Hippocampal formation (tissue), 2 donors: ENCODE measurements around the gene TACC3.
A peak's percentile ranks its signal among the peaks of the same experiment; 100 is the strongest.

Experiments
- DNase-seq, 2 donors: peaks; one replicate each; lab custom pipeline; 2025; lab: John Stamatoyannopoulos, UW

Gene TACC3

GRCh38 chr4:1723131-1723801 lies 1.9 kb downstream of the TACC3 start:
- DNase-seq, result no peak

DNA sequence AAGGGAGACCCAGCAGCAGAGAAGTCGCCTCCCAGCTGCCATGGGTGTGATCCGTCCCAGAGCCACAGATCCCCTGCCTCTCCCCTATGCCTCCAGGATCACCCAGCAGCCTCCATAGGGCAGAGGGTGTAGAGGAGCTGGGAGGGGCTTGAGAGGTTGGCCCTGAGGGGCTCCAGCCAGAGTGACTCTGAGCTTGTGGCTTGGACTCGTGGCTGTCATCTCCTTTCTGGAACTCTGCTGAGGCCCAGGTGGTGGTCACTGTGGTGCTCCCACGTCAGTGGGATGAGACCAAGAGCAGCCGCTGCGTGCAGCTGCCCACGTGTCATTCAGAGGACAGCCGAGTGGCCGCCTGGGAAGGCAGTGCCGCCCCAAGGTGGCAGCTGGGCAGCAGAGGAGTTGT lies 4.2 kb downstream of the TACC3 start:
- DNase-seq, result no peak

GRCh38 chr4:1726146-1726934 lies 5.0 kb downstream of the TACC3 start:
- peak; percentile 81 to 86 for DNase-seq

GRCh38 chr4:1727117-1728031 lies 6.1 kb downstream of the TACC3 start:
- peak in 1 of 2 donors; percentile 11 for DNase-seq

DNA sequence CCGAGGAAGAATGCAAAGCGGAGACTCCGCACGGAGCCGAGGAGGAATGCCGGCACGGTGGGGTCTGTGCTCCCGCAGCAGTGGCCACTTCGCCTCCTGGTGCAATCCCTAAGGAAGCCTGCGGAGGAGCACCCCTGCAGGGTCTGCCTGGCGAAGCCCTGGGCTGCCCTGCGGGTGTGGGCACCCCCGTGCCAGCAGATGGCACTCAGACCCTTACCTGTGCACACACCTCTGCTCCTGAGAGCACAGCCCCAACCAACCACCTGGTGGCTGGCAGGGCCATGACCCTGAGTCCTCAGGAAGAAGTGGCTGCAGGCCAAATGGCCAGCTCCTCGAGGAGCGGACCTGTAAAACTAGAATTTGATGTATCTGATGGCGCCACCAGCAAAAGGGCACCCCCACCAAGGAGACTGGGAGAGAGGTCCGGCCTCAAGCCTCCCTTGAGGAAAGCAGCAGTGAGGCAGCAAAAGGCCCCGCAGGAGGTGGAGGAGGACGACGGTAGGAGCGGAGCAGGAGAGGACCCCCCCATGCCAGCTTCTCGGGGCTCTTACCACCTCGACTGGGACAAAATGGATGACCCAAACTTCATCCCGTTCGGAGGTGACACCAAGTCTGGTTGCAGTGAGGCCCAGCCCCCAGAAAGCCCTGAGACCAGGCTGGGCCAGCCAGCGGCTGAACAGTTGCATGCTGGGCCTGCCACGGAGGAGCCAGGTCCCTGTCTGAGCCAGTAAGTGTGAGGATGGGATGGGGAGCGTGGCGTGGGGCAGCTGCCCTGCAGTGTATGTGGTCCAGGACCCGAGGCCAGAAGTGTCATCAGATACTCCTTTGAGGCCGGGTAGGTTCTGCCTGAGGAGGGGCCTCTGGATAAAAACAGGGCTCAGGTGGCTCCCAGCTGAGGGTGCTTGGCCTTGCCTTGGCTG lies 7.0 kb downstream of the TACC3 start:
- DNase-seq, result no peak

GRCh38 chr4:1730532-1731135 lies 9.3 kb downstream of the TACC3 start:
- no peak for DNase-seq

GRCh38 chr4:1731180-1731579 lies 9.9 kb downstream of the TACC3 start:
- no peak for DNase-seq

DNA sequence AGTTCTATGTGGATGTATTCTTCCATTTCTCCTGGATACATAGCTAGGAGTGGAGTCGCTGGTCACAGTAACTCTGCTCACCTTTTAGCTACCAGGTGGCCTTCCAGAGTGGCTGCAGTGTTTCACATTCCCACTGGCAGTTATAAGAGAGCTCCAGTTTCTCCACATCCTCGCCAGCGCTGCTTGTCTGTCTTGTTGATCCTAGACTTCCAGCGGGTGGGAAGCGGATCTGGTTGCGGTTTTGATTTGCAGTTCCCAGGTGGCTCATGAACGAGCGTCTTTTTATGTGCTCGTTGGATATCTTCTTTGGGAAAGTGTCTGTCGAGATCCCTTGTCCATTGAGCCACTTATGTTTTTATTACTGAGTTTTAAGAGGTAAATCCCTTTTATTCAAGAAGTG lies 11.6 kb downstream of the TACC3 start:
- no peak for DNase-seq

GRCh38 chr4:1735215-1735614 lies 13.9 kb downstream of the TACC3 start:
- DNase-seq, result no peak

GRCh38 chr4:1736812-1737211 lies 15.5 kb downstream of the TACC3 start:
- no peak for DNase-seq

DNA sequence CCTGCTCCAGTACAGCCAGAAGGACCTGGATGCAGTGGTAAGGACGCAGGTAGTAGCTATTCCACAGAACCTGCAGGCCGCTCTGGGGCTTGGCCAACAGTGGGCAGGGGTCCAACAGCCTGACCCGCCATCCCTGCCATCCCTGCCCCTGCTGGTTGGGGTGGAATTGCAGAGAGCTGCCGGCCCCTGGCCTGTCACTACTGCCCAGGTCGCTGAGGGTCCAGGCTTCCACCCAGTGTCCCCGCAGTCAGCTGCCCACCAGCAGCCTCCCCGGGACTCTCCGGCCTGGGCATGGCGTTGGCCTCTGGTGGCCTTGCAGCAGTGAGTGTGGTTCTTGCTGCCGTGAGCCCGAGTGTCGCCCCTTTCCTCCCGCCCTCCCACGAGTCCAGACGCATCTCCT lies 16.3 kb downstream of the TACC3 start:
- DNase-seq, result no peak

GRCh38 chr4:1738410-1738809 lies 17.1 kb downstream of the TACC3 start:
- no peak for DNase-seq

DNA sequence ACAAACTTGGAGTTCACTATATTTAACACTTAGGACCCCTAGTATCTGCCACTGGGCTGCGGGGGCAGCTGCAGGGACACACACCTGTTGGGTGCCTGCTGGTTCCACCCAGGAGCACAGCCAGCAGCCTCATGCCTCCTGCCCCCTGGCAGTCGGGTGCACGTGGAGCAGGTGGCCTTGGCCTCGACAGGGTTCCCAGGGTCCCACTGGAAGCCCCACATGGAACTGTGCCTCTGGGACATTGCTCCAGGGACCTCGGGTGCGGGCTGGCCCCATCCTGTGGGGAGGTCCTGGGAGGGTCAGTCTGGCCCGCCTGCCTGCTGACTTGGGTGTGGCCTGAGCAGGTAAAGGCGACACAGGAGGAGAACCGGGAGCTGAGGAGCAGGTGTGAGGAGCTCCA lies 18.0 kb downstream of the TACC3 start:
- DNase-seq, result no peak

DNA sequence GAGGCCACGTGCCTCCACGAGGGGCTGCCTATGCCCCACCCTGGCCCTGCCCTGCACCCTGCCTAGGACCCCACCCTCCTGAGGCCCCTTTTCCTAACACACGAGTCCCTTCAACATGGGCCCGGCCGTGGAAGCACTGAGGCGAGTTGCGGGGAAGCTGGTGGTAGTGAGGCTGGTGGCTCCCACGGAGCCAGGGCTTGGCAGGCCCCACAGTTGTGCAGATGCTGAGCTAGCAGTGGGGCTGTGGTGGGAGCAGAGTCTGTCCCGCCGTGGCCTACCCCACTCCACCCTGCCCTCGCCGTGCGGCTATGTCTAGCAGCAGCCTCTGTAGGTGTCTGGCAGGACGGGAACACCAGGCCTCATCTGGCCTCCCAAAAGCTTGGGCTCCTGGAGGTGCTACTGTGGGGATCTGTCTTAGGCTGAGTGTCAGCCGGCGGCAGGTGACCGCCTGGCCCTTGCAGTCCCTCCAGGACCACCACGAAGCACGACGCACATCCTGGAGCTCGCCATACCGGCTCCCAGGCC lies 18.8 kb downstream of the TACC3 start:
- no peak for DNase-seq

DNA sequence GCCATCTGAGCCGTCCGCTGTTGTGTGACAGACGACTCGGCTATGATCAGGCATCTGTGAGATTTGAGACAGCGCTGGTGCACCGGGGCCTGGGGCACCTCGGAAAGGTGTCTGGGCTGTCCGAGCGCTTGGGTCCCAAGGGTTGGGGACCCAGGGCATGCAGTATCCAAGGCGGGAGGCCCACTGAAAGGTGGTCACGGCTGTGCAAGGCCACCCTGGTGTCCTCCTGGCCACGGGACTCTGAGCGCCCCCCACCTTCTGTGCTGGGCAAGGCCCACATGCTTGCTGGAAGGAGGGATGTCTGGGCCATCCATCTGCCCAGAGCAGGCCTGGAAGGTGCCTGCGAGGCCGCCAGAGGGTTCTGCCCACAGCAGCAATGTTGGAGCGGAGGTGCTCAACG lies 19.9 kb downstream of the TACC3 start:
- DNase-seq, result no peak

DNA sequence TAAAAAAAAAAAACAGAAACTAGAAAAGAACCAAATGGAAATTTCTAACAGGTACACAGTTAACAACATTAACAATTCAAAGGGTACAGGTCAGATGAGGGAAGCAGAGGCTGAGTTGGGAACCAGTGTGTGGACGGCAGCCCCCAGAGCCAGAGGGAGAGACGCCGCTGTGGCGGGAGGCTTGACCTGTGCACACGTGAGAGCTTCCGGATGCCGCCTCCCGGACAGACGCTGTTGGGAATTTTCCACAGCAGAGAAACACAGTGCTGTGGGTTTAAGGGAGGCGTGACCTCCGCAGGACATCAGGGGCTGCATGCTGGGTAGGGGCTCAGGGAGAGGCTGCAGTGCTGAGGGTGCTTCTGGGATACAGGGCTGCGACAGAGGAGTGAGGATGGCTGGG lies 22.2 kb downstream of the TACC3 start:
- no peak for DNase-seq

DNA sequence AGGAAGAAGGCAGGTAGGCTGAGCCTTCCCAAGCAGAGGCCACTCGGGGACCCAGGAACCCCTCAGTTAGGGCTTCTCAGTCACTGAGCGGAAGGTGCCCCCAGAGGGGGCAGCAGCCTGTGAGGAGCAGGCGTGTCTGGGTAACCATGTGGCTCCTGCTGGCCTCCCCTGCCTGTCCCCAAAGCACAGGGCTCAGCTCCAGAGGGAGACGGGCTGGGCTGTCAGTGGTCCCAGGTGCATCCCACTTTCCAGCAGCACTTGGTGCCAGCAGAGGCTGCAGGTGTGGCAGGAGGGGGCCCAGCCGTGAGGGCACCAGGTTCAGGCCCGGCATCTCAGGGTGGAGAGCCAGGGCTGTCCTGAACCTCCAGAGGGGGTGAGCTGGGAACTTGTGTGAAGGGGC lies 22.7 kb downstream of the TACC3 start:
- no peak for DNase-seq

- DNase-seq, result no peak
These were observed 23.2 kb downstream of the TACC3 start for GRCh38 chr4:1744552-1744951.

DNA sequence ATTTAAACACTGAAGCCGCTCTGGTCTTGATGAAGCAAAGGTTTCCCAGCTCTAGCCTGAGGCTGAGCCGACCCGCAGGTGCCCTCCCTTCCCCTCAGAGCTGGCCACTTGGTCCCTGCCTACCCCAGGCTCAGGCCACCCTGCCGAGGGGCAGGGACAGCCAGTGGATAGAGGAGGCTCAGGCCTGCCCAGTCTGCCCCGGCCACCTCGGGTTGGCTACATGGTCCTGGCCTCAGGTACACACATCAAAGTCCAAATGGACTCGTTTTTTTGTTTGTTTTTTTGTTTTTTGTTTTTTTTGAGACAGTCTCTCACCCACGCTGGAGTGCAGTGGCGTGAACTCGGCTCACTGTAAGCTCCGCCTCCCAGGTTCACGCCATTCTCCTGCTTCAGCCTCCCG lies 23.8 kb downstream of the TACC3 start:
- DNase-seq, result no peak

DNA sequence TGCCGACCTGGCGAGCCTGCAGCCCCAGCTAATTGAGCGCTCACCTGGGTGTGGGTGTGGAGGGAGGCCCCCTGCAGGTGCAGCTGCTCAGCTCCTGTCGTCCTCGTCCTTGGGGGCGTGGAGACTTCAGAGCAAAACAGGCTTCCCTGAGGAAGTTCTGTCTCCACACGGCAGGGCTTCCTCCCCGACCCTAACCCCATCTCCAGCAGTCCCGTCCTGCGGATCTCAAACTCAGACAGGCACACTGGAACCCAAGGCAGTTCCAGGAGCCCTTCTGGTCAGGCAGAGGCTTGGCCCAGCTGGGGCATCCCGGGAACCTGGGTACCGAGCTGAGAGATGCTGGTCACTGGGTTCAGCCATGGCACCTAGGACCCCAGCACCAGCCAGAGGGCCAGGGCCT lies 24.4 kb downstream of the TACC3 start:
- DNase-seq, result no peak

GRCh38 chr4:1746265-1746691 lies 25.0 kb downstream of the TACC3 start:
- DNase-seq, result no peak
